CD4-positive, alpha-beta T cell treated with Interleukin-21 for 1 hour (primary cell): Measurements from ENCODE around the gene UEVLD.
"Not testable (repeated sequence)": the region's sequence is repeated elsewhere in the genome, so short reads cannot be mapped to it uniquely, and the experiment has no call there.

ENCODE experiments used
- DNase-seq: peaks from one replicate; pipeline ENCODE4 v3.0.0-alpha.2; 2020

The UEVLD gene

DNA sequence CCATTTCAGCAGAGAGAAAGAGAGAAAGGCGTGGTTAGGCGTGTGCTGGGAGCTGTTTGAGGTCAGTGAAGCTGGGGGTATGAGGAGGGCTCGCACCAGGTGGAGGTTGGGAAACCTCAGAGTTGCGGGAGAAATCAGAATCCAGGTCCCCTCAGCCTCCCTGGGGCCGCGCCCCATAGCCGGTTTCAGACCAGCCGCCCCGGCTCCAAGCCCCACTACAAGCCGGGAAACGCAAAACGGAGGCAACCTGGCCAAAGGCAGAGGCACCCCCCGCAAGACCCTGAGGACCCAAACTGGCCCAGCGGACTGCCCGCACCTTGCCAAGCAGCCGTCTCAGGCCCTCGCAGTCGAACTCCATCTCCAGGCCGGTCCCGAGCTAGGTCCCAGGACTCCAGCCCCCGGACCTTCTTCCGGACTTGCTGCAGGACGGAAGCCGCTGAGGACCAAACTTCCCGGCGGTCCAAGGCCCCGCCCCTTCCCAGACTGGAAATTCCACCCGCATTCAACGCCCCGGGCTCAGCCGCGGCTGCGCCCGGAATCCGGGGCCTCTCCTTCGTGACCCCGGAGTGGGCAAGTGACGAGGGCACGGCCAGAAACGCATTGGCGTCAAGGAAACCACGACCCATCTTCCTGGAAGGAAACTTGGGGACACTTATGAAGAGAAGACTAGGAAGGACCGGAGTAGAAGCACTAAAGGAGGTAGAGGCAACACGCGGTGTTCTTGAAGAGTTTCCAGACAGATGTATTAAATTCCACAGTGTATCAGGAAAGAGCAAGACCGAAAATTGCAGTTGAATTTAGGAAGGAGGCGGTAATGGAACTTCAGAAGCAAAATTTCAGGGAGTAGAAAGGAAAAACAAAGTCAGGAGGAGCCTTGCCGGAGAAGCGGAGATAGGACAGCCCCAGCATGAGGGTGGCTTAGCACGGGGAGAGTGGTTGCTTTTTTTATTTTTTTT, at the start of gene UEVLD:
UEVLD (minus strand) TSS at position 438 of the 956 bp plus-strand sequence; CDS start at position 358, 80 bp downstream.
- peak; percentile 79 for DNase-seq

DNA sequence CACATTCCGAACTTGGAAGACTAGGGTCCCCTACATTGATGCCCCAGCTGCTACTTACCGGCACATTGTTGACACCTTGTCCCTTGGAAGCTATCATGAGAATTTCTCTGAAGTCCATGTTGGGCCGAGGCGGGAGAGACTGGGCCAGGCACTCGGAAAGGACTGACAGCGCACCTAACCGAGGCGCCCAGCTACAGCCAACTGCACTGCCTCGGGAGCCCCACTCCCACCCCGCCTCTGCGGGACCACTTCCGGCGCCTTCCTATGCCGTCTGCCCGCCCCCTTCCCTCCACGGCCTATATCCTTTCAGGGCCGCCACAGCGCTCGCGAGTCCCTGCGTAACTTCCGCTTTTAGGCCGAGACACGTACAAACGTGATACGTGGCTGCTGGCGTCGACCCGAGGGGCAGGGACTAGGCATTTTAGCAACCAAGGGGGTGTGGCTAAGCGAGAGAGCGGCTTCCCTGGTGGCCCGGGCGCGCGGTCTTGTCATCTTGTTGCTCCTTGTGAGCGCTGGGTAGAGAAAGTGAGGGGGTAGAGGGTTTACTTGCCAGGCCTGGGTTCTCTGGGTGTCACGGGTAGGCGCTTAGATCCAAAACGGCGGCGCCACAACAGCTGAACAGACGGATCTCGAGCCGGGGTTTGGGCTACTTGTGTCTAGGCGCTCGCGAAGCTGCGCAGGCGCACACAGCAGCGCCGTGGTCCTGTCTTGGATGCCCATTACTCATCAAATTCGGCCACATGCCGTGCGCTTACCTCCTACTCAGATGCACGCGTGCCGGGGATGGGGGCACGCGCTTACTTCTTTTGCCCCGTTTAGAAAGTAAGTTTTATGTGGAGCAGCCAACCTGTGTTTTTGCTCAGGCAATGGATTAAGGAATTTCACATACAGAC, 45.9 kb upstream of the UEVLD start, which contains the start of gene SPTY2D1:
SPTY2D1 (minus strand) TSS at position 203 of the 893 bp plus-strand sequence; CDS start at position 118, 85 bp downstream.
- DNase-seq, result peak; percentile 99

DNA sequence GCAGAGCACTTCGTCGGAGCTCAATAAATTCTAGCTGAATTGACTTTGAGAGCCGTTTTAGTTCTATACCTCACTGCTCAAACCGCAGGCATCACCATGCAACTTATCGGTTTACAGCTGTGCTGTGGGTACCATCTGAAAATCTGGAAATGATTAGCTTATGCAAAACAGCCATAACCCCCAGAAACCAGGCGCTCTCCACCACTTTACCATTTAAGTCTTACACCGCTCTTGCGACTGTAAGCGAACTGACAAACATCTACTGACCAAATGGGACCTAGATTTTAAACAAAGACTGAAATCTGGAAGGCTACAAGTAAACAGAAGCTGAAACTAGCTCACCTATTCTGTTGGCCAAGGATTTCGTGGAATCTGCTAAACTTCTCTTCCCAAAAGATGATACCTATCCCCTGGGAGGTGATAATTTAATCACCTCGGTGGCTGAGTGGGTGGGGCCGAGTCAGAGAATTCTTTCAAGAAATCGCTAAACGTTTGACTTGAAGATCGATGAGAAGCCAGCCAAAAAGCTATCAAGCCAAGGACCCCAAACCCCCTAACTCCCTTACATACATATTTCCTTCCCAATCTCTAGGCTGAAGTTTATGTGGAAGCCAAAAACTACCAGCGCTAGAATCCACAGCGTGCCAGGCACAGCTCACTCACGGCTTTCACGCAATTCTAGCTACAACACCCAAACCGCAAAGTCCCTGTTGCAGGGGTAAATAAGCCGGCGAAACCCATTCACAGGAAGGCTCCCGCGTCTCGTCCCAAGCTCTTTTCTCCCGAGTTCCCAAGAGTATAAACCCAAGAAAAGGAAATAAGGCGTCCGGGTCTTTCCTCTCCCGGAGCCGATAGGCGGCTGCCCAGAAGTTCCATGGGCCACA, 45.0 kb upstream of the UEVLD start:
- peak; percentile 26 for DNase-seq

DNA sequence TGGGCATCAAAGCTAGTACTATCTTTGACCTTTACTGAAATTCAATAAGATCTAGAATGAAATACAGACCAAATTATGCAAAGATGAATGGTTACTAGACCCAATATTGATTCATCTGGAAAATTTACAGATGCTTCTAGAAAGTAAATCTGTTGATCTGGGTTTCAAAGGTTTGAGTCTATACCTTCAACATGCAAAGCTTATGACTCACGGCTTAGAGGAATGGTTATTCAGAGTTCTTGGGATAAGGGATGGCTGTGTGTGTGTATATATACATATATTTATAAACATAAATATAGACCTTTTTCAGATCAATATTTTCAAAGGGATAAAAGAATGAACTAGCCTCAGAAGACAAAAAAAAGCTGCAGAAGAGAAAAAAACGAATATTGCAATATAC, 44.3 kb upstream of the UEVLD start:
- no peak for DNase-seq

DNA sequence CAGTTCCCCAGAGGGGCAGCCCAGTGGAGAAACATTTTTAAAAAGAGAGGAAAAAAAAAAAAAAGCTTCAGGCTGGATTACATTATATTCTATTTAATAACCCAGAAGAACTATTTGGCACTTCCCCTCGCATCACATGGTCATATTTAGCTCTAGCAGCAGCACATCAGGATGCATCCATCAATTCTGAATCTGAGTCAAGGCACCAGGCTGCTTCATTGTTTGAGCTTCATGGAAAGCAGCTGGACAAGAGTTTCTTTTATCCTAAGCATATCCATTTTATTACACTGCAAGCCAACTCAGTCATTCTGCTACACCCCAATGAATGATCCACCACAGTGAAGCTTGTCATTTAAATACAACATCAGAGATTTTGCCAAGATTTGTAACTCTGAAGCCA, 35.6 kb upstream of the UEVLD start:
- no peak for DNase-seq

DNA sequence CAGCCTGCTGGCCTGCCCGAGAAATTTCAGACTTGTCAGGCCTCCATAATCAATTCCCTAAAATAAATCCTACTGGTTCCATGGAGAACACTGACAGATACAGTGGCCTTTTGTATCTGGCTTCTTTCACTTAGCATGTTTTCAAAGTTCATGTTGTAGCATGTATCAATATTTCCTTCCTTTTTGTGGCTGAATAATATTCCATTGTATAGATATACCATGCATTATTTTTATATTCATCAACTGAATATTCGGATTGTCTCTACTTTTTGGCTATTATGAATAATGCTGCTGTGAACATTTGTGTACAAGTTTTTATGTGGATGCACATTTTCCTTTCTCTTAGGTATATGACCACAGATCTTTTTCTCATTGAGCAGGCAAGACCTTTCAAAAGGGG, 35.2 kb upstream of the UEVLD start:
- DNase-seq, result no peak

DNA sequence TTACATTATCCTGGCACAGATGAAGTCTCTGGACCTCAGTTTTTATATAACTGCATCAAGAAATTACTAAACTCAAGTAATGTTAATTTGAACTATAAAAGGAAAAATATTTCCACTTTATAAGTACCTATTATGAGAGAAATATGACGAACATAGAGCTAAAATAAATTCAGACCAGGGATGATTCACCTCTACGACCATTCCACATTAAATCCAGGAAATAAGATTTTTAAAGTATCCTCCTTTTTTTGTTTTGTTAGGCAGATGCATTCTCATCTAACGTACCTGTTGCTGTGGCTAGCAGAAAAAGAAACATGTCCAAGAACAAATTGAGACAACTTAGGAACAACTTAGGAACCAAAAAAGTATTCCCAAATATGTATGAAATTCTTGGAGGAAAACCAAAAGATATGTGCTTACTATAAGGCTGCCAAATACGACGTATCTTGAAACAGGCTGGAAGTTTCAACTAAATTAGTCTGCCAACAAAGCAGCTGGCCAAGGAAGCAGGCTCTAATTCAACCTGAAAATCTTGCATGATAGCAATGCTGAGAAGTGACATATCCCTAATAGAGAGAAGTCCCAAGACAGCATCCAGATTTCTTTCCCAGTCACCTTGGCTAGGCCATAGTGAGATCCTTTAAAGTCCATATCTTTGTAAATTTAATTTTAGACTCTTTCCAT, 29.9 kb upstream of the UEVLD start:
- no peak for DNase-seq

DNA sequence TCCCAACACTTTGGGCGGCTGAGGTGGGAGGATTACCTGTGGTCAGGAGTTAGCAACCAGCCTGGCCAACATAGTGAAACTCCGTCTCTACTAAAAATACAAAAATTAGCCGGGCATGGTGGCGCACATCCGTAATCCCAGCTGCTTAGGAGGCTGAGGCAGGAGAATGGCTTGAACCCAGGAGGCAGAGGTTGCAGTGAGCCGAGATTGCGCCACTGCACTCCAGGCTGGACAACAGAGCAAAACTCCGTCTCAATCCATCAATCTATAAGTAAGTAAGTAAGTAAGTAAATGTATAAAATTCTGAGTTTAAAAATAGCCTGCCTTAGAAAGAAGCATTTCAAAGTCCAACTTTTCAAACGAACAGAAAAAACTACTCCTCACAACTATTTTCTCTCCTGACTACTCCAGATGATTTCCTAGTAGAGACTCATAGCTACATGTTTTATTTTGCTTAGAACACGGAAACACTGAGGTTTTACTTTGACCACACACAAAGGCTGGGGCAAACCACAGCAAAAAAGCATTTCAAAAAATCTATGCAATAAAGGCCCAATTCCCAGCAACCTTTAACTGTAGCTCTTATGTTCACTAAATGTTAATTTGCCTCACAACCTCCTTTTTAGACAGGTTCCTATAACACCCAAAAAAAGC, 29.3 kb upstream of the UEVLD start:
- peak; percentile 71 for DNase-seq

DNA sequence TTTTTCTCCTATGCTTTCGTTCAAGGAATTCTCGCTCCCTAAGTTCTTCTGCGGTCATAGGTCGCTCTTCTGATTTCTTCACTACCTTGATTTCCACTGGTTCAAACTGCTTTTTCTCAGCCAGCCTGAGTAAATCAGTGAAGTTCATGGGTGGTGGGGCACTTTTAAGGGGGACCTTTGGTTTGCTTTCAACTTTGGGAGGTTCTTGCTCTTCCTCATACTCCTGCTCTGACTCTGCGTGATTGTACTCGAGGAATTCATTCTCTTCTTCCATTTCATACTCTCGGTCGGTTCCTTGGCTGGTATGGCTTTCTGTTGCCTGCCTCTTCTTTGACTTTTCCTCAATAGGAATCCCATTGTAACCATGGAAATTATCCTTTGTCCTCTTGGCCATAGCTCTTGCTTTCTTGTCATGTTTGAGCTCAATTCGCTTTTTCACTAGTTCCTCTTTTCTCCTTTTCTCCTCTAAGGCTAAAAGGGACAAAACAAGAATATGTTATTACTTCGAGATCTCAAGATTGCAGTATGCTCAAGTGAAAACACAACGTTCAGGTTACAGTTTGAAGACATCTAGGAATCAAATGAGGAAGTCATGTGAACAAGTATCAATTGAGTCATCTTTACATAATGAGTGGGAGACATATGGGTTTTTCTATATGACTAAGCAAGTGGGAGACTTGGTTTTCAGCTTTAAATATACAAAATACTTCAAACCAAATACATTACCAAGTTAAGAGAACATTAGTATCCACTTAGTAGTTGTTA, 27.3 kb upstream of the UEVLD start:
- DNase-seq, result no peak

DNA sequence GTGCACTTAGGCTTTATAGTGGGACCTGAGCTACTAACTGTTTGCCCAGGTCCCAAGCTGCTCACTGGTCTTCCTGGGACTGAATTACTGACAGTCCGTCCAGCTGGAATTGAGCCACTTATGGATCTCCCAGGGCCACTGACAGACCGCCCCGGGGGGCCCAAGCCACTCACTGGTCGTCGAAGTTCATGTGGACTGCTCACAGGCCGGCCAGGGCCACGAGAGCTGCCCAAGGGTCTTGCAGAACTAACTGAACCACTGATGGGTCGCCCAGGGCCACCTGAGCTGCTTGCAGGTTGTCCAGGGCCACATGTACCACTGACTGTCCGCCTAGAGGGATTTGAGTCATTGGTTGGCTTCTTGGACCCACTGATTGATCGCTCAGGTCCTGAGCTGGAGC, 26.1 kb upstream of the UEVLD start:
- no peak for DNase-seq

DNA sequence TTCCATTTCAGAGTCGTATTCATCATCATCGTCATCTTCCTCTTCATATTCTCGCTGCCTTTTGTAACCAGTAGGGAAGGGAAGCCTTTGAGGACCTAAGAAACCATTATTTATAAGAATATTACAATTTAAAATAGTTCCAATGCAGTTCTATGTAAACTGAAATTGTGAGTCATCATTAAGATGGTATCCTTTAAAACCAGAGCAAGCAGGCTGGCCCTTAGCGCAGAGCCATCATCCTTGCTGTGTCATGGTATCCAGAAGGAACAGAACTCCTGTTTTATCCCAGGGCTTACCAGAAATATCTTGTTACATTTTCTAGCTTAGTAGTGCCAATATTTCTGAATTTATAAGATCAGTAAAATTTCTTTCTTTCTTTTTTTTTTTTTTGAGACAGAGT, 23.9 kb upstream of the UEVLD start:
- DNase-seq, result no peak

DNA sequence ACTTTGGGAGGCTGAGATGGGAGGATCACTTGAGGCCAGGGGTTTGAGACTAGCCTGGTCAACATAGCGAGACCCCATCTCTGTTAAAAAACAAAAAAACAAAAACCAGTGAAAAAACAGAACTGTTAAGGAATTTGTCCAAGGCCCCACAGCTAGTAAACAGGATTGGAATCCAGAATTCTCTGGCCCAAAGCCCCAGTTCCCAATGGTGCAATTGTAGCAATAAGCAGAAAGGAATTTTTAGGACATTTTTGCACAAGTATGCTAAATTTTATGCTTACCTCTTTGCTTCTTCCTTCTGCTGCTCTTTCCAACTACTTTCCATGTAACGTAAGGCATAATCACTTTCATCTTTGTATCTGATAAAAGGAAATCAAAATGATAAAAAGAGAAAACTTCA, 22.7 kb upstream of the UEVLD start:
- DNase-seq, result no peak

DNA sequence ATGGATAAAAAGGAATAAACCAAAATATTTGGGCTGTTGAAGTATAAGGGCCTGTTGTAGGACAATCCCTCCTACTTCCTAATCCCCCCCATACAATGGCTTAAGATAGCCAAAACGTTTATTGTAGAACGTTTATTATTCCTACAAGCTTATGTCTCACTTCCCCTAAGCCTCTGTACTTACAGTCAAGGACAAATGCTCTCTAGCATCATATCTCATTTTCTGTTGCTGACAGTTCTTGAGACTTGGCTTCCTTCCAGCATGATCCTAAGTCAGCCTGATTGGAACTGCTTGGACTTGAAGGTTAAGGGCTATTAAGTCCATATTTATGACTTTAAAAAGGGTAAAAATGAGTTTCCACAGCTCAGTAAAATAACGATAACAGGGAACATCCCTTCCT, 19.8 kb upstream of the UEVLD start:
- DNase-seq, result no peak

DNA sequence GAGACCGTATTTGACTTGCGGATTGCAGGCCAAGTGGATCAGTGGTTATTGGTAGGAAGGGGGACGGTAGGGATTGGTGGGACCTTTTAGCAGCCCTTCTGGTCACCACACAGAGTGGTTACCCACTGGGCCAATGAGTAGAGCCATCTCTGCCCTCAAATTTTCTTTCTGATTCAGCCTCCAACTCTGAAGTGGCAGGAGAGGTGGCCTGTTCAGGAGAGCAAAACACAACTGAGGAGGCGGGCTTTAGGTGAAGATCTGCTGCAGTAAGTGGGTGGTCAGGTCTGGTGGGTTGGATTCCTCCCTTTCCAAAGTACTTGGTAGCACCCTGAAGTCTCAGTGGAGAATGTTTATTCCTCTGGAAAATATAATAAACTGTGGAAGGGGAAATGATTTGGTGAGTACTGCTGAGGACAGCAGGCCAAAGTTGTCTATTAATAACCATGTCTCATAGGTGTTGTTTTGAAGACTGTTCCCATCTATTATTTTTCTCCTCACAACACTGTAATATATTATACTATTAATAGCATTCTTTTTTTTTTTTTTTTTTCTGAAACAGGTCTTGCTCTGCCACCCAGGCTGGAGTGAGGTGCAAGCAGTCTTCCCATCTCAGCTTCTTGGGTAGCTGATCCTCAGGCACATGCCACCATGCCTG, 12.5 kb upstream of the UEVLD start:
- DNase-seq, result no peak

DNA sequence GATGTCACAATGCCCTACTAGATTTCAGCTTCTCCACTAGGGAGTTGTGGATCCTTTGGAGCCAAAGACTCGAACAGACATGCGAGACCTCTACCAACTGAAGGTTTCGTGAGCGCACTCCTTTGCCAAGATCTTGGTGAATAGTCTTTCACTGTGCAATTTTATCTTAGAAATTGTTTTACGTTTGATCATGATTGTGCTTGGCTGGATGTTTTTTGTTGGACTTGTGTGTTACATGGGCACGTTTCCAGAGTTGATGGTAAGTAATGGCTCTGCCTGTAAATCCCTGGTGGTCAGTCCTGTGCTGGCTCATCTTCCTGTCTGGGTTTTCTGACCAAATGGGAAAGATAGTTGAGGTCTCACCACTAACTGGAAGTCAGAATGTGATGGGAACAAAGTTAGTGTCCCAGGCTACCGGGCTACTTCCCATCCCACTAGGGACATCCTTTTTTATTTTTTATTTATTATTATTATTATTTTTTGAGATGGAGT, 11.3 kb upstream of the UEVLD start, which contains the start of gene MISFA:
MISFA (plus strand) TSS at position 51 of the 492 bp plus-strand sequence; CDS start at position 191, 140 bp downstream.
- no peak for DNase-seq

DNA sequence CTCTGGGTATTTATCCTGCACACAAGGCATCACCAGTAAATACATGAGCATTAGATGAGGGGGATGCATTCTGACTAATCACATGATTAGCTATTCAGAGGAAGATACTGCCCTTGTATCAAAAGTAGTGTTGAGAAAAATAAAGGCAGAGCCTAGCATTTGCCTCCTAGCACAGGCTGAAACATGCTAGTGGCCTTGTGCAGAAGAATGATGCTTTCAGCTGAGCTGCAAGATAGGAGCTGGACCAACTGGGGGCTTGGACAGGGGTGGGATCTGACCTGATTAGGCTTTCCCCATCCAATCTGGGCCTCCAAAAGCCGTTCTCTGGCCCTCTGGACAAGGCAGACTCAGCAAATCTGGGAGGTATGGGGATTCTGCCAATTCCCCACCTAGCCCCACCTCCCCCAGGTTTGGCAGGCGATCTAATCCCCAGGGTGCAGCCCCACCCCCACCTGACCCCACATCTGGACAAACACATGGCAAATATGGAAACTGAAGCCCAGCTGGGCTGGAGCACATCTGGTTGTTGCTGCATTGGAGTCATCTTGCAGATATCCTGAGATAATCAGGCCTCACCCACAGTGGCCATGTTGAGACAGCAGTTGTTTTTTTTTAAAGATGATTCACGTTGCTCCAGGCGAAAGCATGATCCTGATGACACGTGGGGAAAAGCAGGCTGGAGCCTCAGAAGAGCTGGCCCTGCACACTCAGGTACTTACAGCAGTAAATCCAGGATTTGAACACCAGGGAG, 6.6 kb upstream of the UEVLD start:
- no peak for DNase-seq

DNA sequence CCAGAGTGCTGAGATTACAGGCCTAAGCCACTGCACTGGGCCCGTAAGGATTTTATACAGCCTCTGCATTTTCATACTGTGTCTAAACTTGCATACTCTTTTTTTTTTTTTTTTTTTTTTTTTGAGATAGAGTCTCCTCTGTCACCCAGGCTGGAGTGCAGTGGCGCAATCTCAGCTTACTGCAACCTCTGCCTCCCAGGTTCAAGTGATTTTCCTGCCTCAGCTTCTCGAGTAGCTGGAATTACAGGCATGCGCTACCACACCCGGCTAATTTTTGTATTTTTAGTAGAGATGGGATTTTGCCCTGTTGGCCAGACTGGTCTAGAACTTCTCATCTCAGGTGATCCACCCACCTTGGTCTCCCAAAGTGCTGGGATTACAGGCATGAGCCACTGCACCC, 5.6 kb upstream of the UEVLD start:
- DNase-seq, result not testable (repeated sequence)

DNA sequence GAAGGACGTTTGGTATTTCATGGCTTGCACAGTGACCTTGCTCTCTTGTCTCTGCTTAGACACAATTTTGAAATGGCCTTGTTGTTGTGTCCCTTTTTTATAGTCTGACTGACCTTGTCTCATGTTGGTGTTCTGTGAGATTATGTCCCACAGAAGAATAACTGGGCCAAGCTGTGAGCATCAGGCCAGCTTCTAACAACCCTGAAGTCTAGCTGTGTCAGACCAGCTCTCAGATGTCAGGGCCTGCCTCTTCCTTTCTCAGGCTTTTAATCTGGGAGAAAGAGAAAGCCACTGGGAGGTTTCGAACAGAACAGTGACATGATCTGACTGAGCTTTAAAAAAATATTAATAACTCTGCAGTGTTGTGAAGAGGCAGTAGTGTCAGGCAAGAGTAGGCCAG, 2.0 kb upstream of the UEVLD start:
- DNase-seq, result peak; percentile 13

DNA sequence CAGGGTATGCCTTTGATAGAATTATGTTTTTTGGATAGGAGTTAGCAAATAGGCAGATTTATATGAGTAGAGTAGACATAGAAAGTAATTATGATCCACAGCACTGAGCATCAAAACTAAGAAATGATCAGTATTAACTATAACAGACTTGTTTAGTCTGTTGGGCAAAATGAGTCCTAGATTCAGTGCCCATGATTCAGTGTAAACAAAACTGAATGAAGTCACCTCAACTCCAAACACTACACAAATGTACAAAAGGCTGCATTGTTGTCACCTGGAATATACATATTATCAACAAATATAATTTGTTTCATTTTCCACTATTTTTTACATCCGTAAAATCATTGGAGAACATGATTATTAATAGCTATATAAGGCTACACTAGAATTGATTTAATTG, 6.7 kb downstream of the UEVLD start:
- no peak for DNase-seq
